Neural cell (in vitro differentiated cells): Measurements from ENCODE around the gene EPHA6. TPM values are rescaled to one million over a fixed set of nuclear protein-coding genes. Genes with fewer than 3 reads are reported as not detected.

Experiments used
- H2AFZ ChIP-seq: fragments of 200-600, 300-800 bp; sonication (generic), shearing (Covaris generic); 2 replicates; pipeline ENCODE4 v1.6.0; 2014; ENCODE audit warnings: low read depth, mild to moderate bottlenecking, antibody characterized with exemption, low read length, moderate library complexity
- H3F3A ChIP-seq: fragments of 200-600 bp; shearing (Covaris generic); 2 replicates; pipeline ENCODE4 v1.6.1; 2016; ENCODE audit warnings: mild to moderate bottlenecking, moderate library complexity, mixed read lengths, antibody characterized with exemption, low read length; ENCODE audit not compliant: insufficient read depth, poor library complexity, severe bottlenecking
- H3K27ac ChIP-seq: fragments of 200-600, 300-800 bp; sonication (generic), shearing (Covaris generic); 2 replicates; pipeline ENCODE4 v1.5.1; 2014; ENCODE audit warnings: mild to moderate bottlenecking, low read length, moderate library complexity
- H3K27me3 ChIP-seq: fragments of 300-800, 200-600 bp; sonication (generic), shearing (Covaris generic); 2 replicates; pipeline ENCODE4 v1.6.0; 2014; ENCODE audit warnings: mild to moderate bottlenecking, low read depth, low read length, moderate library complexity; ENCODE audit not compliant: insufficient read depth
- H3K36me3 ChIP-seq: fragments of 300-800, 200-600 bp; sonication (generic), shearing (Covaris generic); 2 replicates; pipeline ENCODE4 v1.5.1; 2014; ENCODE audit warnings: mild to moderate bottlenecking, antibody characterized with exemption, low read length, moderate library complexity; ENCODE audit not compliant: insufficient read depth
- H3K4me2 ChIP-seq: fragments of 300-800, 200-600 bp; sonication (generic), shearing (Covaris generic); 2 replicates; pipeline ENCODE4 v1.6.0; 2014; ENCODE audit warnings: mild to moderate bottlenecking, low read length
- H3K4me3 ChIP-seq: fragments of 300-800, 200-600 bp; sonication (generic), shearing (Covaris generic); 2 replicates; pipeline ENCODE4 v1.5.1; 2014; ENCODE audit warnings: mild to moderate bottlenecking, low read length, moderate library complexity
- H3K79me2 ChIP-seq: fragments of 200-600 bp; shearing (Covaris generic); replicated peaks from 2 replicates; pipeline ENCODE4 v1.6.0; 2014; ENCODE audit warnings: mild to moderate bottlenecking, low read length, moderate library complexity; ENCODE audit not compliant: insufficient read depth
- H3K9ac ChIP-seq: fragments of 300-800, 200-600 bp; sonication (generic), shearing (Covaris generic); 2 replicates; pipeline ENCODE4 v1.6.1; 2016; ENCODE audit warnings: mild to moderate bottlenecking, low read length, mixed read lengths
- H3K9me2 ChIP-seq: fragments of 200-600 bp; shearing (Covaris generic); 2 replicates; pipeline ENCODE4 v1.6.1; 2016; ENCODE audit warnings: mild to moderate bottlenecking, low read length, mixed read lengths; ENCODE audit not compliant: insufficient read depth
- H3K9me3 ChIP-seq: fragments of 200-600, 300-800 bp; sonication (generic), shearing (Covaris generic); 2 replicates; pipeline ENCODE4 v1.6.1; 2016; ENCODE audit warnings: mild to moderate bottlenecking, mixed run types, low read length, moderate library complexity, mixed read lengths
- H4K20me1 ChIP-seq: fragments of 200-600 bp; shearing (Covaris generic); 2 replicates; pipeline ENCODE4 v1.6.1; 2016; ENCODE audit warnings: mild to moderate bottlenecking, mixed run types; ENCODE audit not compliant: insufficient read depth
- CTCF ChIP-seq: fragments of 450-650 bp; IDR thresholded peaks from 2 replicates; pipeline ENCODE4 v1.5.1; 2014; ENCODE audit warnings: antibody characterized with exemption, mild to moderate bottlenecking, moderate library complexity; ENCODE audit not compliant: poor library complexity, severe bottlenecking
- EP300 ChIP-seq: fragments of 450-650 bp; conservative IDR thresholded peaks from 2 replicates; pipeline ENCODE4 v1.6.1; 2014; ENCODE audit warnings: antibody characterized with exemption, mild to moderate bottlenecking, moderate library complexity; ENCODE audit not compliant: poor library complexity, severe bottlenecking
- EZH2 ChIP-seq: fragments of 200-600, 300-800 bp; shearing (Covaris generic), sonication (generic); IDR thresholded peaks from 2 replicates; pipeline ENCODE4 v1.6.1; 2014; ENCODE audit warnings: antibody characterized with exemption, low read length, borderline replicate concordance, mild to moderate bottlenecking; ENCODE audit not compliant: insufficient read depth, poor library complexity, severe bottlenecking
- MXI1 ChIP-seq: fragments of 450-650 bp; conservative IDR thresholded peaks from 2 replicates; pipeline ENCODE4 v1.6.1; 2014; ENCODE audit warnings: antibody characterized with exemption, mild to moderate bottlenecking; ENCODE audit not compliant: poor library complexity, severe bottlenecking
- POLR2AphosphoS5 ChIP-seq: IDR thresholded peaks from 2 replicates; pipeline ENCODE4 v1.6.1; 2012
- RAD21 ChIP-seq: fragments of 450-650 bp; conservative IDR thresholded peaks from 2 replicates; pipeline ENCODE4 v1.6.1; 2014; ENCODE audit warnings: antibody characterized with exemption, mild to moderate bottlenecking, moderate library complexity
- REST ChIP-seq: IDR thresholded peaks from 2 replicates; pipeline ENCODE4 v1.6.1; 2012; ENCODE audit warnings: borderline replicate concordance
- SMC3 ChIP-seq: fragments of 450-650 bp; conservative IDR thresholded peaks from 2 replicates; pipeline ENCODE4 v1.6.1; 2014; ENCODE audit warnings: antibody characterized with exemption, mild to moderate bottlenecking, moderate library complexity; ENCODE audit not compliant: poor library complexity
- TAF1 ChIP-seq: IDR thresholded peaks from 2 replicates; pipeline ENCODE4 v1.6.1; 2012; ENCODE audit warnings: low read depth
- polyA plus RNA-seq: library from polyadenylated mRNA; depleted of rRNA; stranded (reverse); fragments of >200 nt; gene quantifications from 2 replicates; pipeline ENCODE4 v1.2.3, GENCODE V29; 2014

Gene EPHA6
- polyA plus RNA-seq, 1 donor from 2014 or later, result 0.56 TPM

- H3K4me2 ChIP-seq, result no peak overlapping the region
- H3K9me3 ChIP-seq, result no peaks in the 10 kb centered on the region
- H3K79me2 ChIP-seq, result no peaks in the 10 kb centered on the region
- no peak for TF ChIP-seq EP300
- TF ChIP-seq TAF1, result no peak
- TF ChIP-seq MXI1, result no peak
- no peak for TF ChIP-seq RAD21
- TF ChIP-seq EZH2, result no peak
- TF ChIP-seq REST, result no peak
- TF ChIP-seq CTCF, result no peak
- TF ChIP-seq POLR2AphosphoS5, result no peak
- TF ChIP-seq SMC3, result no peak
- no peaks in the 10 kb centered on the region for H4K20me1 ChIP-seq
- no peak overlapping the region for H3K9ac ChIP-seq
- no peaks in the 10 kb centered on the region for H3F3A ChIP-seq
- H3K9me2 ChIP-seq, result no peaks in the 10 kb centered on the region
- no peaks in the 10 kb centered on the region for H3K27me3 ChIP-seq
- no peak overlapping the region for H3K27ac ChIP-seq
- H3K4me3 ChIP-seq, result no peak overlapping the region
- H3K36me3 ChIP-seq, result no peaks in the 10 kb centered on the region
- no peak overlapping the region for H2AFZ ChIP-seq
Observed at GRCh38 chr3:97347780-97348179, 533.4 kb downstream of the EPHA6 start.

GRCh38 chr3:97350971-97351370 lies 536.6 kb downstream of the EPHA6 start:
- Histone ChIP-seq H3K36me3 (no peaks in the 10 kb centered on the region), H3K4me3 (no peak overlapping the region), H3F3A (no peaks in the 10 kb centered on the region), H3K9ac (no peak overlapping the region), H3K4me2 (no peak overlapping the region), H3K27me3 (no peaks in the 10 kb centered on the region), H4K20me1 (no peaks in the 10 kb centered on the region), H3K9me3 (no peaks in the 10 kb centered on the region), H3K27ac (no peak overlapping the region), H3K79me2 (no peaks in the 10 kb centered on the region), H2AFZ (no peak overlapping the region), H3K9me2 (no peaks in the 10 kb centered on the region)
- TF ChIP-seq EZH2 (no peak), SMC3 (no peak), CTCF (no peak), POLR2AphosphoS5 (no peak)
